HG02798 (cell line): ENCODE measurements around the gene UBXN11.

ENCODE experiments used
- ATAC-seq: cut with Tn5 transposase; IDR thresholded peaks from one replicate; pipeline ENCODE4 v1.9.1; 2021; ENCODE audit warnings: mild to moderate bottlenecking; ENCODE audit not compliant: unreplicated experiment, poor library complexity

UBXN11 gene

GRCh38 chr1:26288311-26288941 is 18.0 kb downstream of the UBXN11 start:
- no peak for ATAC-seq

GRCh38 chr1:26287811-26288210 is 18.6 kb downstream of the UBXN11 start:
- ATAC-seq = no peak

- ATAC-seq = no peak
Observed at GRCh38 chr1:26287033-26287711, 19.3 kb downstream of the UBXN11 start.

- no peak for ATAC-seq
Observed at GRCh38 chr1:26286064-26286416, 20.4 kb downstream of the UBXN11 start.

- ATAC-seq = no peak
Observed at GRCh38 chr1:26285366-26286063, 20.9 kb downstream of the UBXN11 start.

GRCh38 chr1:26284597-26285347 is 21.7 kb downstream of the UBXN11 start:
- ATAC-seq = peak; percentile 30

- no peak for ATAC-seq
Observed at GRCh38 chr1:26283871-26284596, 22.4 kb downstream of the UBXN11 start.

GRCh38 chr1:26283279-26283853 is 23.1 kb downstream of the UBXN11 start:
- ATAC-seq = no peak

- ATAC-seq = no peak
Observed at GRCh38 chr1:26282401-26282918, 24.0 kb downstream of the UBXN11 start.

GRCh38 chr1:26281971-26282370 is 24.5 kb downstream of the UBXN11 start:
- no peak for ATAC-seq

GRCh38 chr1:26281091-26281958 is 25.1 kb downstream of the UBXN11 start:
- ATAC-seq = no peak

GRCh38 chr1:26280333-26281042 is 25.9 kb downstream of the UBXN11 start:
- ATAC-seq = no peak

GRCh38 chr1:26279456-26280332 is 26.7 kb downstream of the UBXN11 start, which contains the start of gene SH3BGRL3:
TSS of gene SH3BGRL3 (plus strand) at chr1:26280086. CDS start at chr1:26280156, 70 bp downstream.
- ATAC-seq = peak; percentile 76

GRCh38 chr1:26278724-26279455 is 27.5 kb downstream of the UBXN11 start:
- ATAC-seq = no peak

GRCh38 chr1:26278303-26278702 is 28.1 kb downstream of the UBXN11 start:
- no peak for ATAC-seq

- no peak for ATAC-seq
Observed at GRCh38 chr1:26277719-26278118, 28.7 kb downstream of the UBXN11 start.
